Loucy (cell line): Measurements from ENCODE around the gene PRPF38A.
A peak's percentile ranks its signal among the peaks of the same experiment; 100 is the strongest.

Experiments
- H2AFZ ChIP-seq: fragments of 200-600 bp; sonication (generic); 2 replicates; pipeline ENCODE4 v1.6.0; 2016; ENCODE audit warnings: antibody characterized with exemption, mild to moderate bottlenecking, low read length, moderate library complexity
- H3F3A ChIP-seq: fragments of 200-600 bp; 2 replicates; pipeline ENCODE4 v1.6.0; 2016; ENCODE audit warnings: antibody characterized with exemption, low read depth, mild to moderate bottlenecking
- H3K27me3 ChIP-seq: fragments of 200-600 bp; sonication (generic); 2 replicates; pipeline ENCODE4 v1.6.1; 2014; ENCODE audit warnings: low read length, mild to moderate bottlenecking; ENCODE audit not compliant: insufficient read depth, poor library complexity, severe bottlenecking
- H3K36me3 ChIP-seq: fragments of 200-600 bp; sonication (generic); 2 replicates; pipeline ENCODE4 v1.6.1; 2016; ENCODE audit warnings: low read length; ENCODE audit not compliant: insufficient read depth
- H3K4me1 ChIP-seq: fragments of 200-600 bp; sonication (generic); 2 replicates; pipeline ENCODE4 v1.5.1; 2014; ENCODE audit warnings: low read length, mild to moderate bottlenecking; ENCODE audit not compliant: insufficient read depth, poor library complexity, severe bottlenecking
- H3K4me2 ChIP-seq: fragments of 200-600 bp; sonication (generic); 2 replicates; pipeline ENCODE4 v1.6.0; 2014; ENCODE audit warnings: antibody characterized with exemption, low read length, low read depth, mild to moderate bottlenecking; ENCODE audit not compliant: poor library complexity, severe bottlenecking
- H3K4me3 ChIP-seq: fragments of 200-600 bp; sonication (generic); 2 replicates; pipeline ENCODE4 v1.5.1; 2014; ENCODE audit warnings: low read length, mild to moderate bottlenecking, mixed read lengths; ENCODE audit not compliant: poor library complexity, severe bottlenecking
- H3K79me2 ChIP-seq: fragments of 200-600 bp; sonication (generic); 2 replicates; pipeline ENCODE4 v1.6.1; 2014; ENCODE audit warnings: low read length; ENCODE audit not compliant: insufficient read depth
- H3K9ac ChIP-seq: fragments of 200-600 bp; sonication (generic); 2 replicates; pipeline ENCODE4 v1.6.0; 2014; ENCODE audit warnings: mild to moderate bottlenecking, low read depth, low read length, moderate library complexity; ENCODE audit not compliant: poor library complexity, severe bottlenecking
- H3K9me2 ChIP-seq: fragments of 200-600 bp; sonication (generic); replicated peaks from 2 replicates; pipeline ENCODE4 v1.6.1; 2016; ENCODE audit warnings: low read depth, low read length, mixed read lengths
- H3K9me3 ChIP-seq: fragments of 200-600 bp; sonication (generic); 2 replicates; pipeline ENCODE4 v1.6.1; 2014; ENCODE audit warnings: mild to moderate bottlenecking, antibody characterized with exemption, low read length, low read depth; ENCODE audit not compliant: insufficient read depth
- H4K20me1 ChIP-seq: fragments of 200-600 bp; sonication (generic); 2 replicates; pipeline ENCODE4 v1.6.0; 2014; ENCODE audit warnings: antibody characterized with exemption, low read length, mild to moderate bottlenecking; ENCODE audit not compliant: insufficient read depth, poor library complexity, severe bottlenecking
- EZH2phosphoT487 ChIP-seq: fragments of 200-600 bp; IDR thresholded peaks from 2 replicates; pipeline ENCODE4 v1.6.1; 2018; ENCODE audit warnings: antibody characterized with exemption, mild to moderate bottlenecking, moderate library complexity, borderline replicate concordance
- TF ChIP-seq, protein P1 (sequence below): fragments of 200-600 bp; sonication (generic); conservative IDR thresholded peaks from 2 replicates; pipeline ENCODE4 v1.5.1; 2014; ENCODE audit warnings: mild to moderate bottlenecking, antibody characterized with exemption, low read length

PRPF38A gene

DNA sequence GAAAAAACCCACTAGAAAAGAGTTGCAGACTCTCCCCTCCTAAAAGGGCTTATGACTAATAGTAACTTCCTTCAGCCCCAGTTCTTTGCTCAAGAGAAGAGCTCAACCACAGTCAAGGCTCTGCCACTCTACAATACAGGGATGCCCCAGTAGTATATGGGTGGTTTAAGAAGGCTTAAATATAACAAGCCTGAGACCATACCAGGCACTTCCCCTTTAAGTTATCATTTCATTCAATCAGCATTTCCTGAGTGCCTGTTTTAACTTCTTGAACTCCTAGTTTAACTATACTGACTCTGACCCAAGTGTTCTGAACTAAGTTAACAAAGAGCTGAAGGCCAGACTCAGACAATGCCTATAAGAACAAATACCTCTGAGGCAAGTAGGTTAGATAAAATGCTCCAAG is 19.8 kb downstream of the PRPF38A start:
- H3K36me3 ChIP-seq: peaks cover 12% of the 10 kb centered on the region; the same call in 1 of the 2 replicates
- no peaks in the 10 kb centered on the region for H3K9me3 ChIP-seq
- TF ChIP-seq, protein P1, sequence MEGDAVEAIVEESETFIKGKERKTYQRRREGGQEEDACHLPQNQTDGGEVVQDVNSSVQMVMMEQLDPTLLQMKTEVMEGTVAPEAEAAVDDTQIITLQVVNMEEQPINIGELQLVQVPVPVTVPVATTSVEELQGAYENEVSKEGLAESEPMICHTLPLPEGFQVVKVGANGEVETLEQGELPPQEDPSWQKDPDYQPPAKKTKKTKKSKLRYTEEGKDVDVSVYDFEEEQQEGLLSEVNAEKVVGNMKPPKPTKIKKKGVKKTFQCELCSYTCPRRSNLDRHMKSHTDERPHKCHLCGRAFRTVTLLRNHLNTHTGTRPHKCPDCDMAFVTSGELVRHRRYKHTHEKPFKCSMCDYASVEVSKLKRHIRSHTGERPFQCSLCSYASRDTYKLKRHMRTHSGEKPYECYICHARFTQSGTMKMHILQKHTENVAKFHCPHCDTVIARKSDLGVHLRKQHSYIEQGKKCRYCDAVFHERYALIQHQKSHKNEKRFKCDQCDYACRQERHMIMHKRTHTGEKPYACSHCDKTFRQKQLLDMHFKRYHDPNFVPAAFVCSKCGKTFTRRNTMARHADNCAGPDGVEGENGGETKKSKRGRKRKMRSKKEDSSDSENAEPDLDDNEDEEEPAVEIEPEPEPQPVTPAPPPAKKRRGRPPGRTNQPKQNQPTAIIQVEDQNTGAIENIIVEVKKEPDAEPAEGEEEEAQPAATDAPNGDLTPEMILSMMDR: no peak
- TF ChIP-seq EZH2phosphoT487: no peak

DNA sequence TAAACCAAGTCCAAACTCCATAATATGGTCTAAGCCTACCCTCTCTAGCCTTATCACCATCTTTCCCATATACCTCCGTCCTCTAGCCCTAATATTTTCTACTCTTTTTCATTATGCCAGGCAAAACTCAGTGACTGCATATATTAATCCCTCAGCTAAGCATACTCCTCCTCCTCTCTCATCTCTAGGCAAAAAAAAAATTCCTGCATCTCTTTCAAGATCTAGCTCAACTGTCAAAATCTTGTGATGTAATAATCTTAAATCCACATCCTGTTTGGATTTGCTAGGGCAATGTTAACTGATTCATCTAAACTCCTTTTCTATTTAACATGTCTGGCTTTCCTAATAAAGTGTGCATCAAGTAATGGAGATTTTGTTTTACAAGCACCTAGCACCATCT is 20.4 kb downstream of the PRPF38A start:
- TF ChIP-seq, protein P1: no peak
- TF ChIP-seq EZH2phosphoT487: no peak
- Histone ChIP-seq H3K4me2 (peak overlapping the region; percentile 88), H3K9ac (peak overlapping the region; percentile 76), H3K9me3 (no peaks in the 10 kb centered on the region), H4K20me1 (no peaks in the 10 kb centered on the region), H3K4me3 (peak overlapping the region; percentile 68), H3K36me3 (peaks cover 12% of the 10 kb centered on the region; the same call in 1 of the 2 replicates), H3F3A (peaks cover 21% of the 10 kb centered on the region), H3K9me2 (no peaks in the 10 kb centered on the region), H3K4me1 (peaks cover 62% of the 10 kb centered on the region), H3K27me3 (no peaks in the 10 kb centered on the region), H2AFZ (no peak overlapping the region), H3K79me2 (peaks cover 11% of the 10 kb centered on the region)

More for the DNA sequence above, 19.8 kb downstream of the PRPF38A start:
- no peak overlapping the region for H2AFZ ChIP-seq
- no peaks in the 10 kb centered on the region for H3K9me2 ChIP-seq
- H3K4me2 ChIP-seq: peak overlapping the region; percentile 88
- H3K79me2 ChIP-seq: peaks cover 11% of the 10 kb centered on the region
- H3F3A ChIP-seq: peaks cover 24% of the 10 kb centered on the region
- peaks cover 67% of the 10 kb centered on the region for H3K4me1 ChIP-seq
- H3K4me3 ChIP-seq: peak overlapping the region; percentile 68
- no peaks in the 10 kb centered on the region for H4K20me1 ChIP-seq
- H3K9ac ChIP-seq: peak overlapping the region; percentile 76
- H3K27me3 ChIP-seq: no peaks in the 10 kb centered on the region

DNA sequence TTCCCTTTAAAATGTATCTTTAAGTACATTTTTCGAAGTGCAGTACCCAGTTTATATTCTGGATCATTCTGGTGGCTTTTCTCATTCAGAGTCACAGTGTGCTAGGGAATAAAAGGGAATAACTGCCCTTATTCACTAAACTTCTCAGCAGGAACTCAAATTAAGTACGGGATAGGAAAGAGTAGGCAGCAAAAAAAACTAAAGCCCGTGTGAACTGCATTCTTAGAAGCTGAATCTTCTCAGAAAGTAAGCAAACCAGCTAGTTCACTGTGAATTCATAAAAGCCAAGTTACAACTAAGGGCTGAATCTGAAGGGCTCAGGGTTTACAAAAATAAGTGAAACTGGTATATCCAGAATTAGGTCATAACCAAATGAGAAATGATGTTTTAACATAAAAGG is 22.0 kb downstream of the PRPF38A start:
- Histone ChIP-seq H3K36me3 (peaks cover 20% of the 10 kb centered on the region; the same call in 1 of the 2 replicates), H3K79me2 (peaks cover 8% of the 10 kb centered on the region), H3K9ac (no peak overlapping the region), H3K9me2 (no peaks in the 10 kb centered on the region), H3K9me3 (no peaks in the 10 kb centered on the region), H4K20me1 (no peaks in the 10 kb centered on the region), H3K4me3 (no peak overlapping the region), H3K4me1 (peaks cover 49% of the 10 kb centered on the region), H3K4me2 (no peak overlapping the region), H3F3A (peaks cover 21% of the 10 kb centered on the region), H3K27me3 (no peaks in the 10 kb centered on the region), H2AFZ (no peak overlapping the region)
- no peak for TF ChIP-seq EZH2phosphoT487
- TF ChIP-seq, protein P1: no peak
